Measurements from ENCODE around the gene LRIT3.

LRIT3 gene

GRCh38 chr4:109912706-109913595 lies 65.0 kb downstream of the LRIT3 start, which contains the start of gene EGF:
EGF (plus strand) TSS chr4:109912883; CDS start chr4:109913336, 453 bp downstream.
- DNase-seq: no peak

- no peak for DNase-seq
These were observed 65.8 kb downstream of the LRIT3 start for GRCh38 chr4:109913596-109914241.

GRCh38 chr4:109914322-109914721 lies 66.4 kb downstream of the LRIT3 start:
- DNase-seq: no peak

- no peak for DNase-seq
These were observed 67.6 kb downstream of the LRIT3 start for GRCh38 chr4:109915385-109916026.

- no peak for DNase-seq
These were observed 68.1 kb downstream of the LRIT3 start for GRCh38 chr4:109916027-109916409.

GRCh38 chr4:109921384-109921808 lies 73.5 kb downstream of the LRIT3 start:
- no peak for DNase-seq
